PC-3 (cell line): ENCODE data around the gene LNP1. TPM values are rescaled to one million over a fixed set of nuclear protein-coding genes. Genes with fewer than 3 reads are reported as not detected.

Experiments used
- ATAC-seq: fragments of 200-7000 bp; cut with Tn5 transposase; 2 replicates; pipeline ENCODE4 v1.9.1; 2020; ENCODE audit warnings: mild to moderate bottlenecking, moderate library complexity
- BruUV-seq: library from RNA; stranded (reverse); fragments of 400-500 nt; replicated peaks from 2 replicates; lab custom pipeline; 2021; lab: Mats Ljungman, UMichigan
- CTCF ChIA-PET: fragments of 300-600 bp; sonication (Branson Sonifier 250); formaldehyde crosslinking; loops from one replicate; lab custom pipeline; 2022; ENCODE audit warnings: antibody characterized with exemption; lab: Charles Lee
- POLR2A ChIA-PET: fragments of 300-600 bp; sonication (Branson Sonifier 250); formaldehyde crosslinking; loops from one replicate; lab custom pipeline; 2022; ENCODE audit warnings: antibody characterized with exemption; ENCODE audit not compliant: unreplicated experiment; lab: Charles Lee
- DNase-seq: peaks from one replicate; pipeline ENCODE4 v3.0.0-alpha.2; 2015
- H2AFZ ChIP-seq: fragments of 300-600 bp; sonication (generic); 2 replicates; pipeline ENCODE4 v1.6.0; 2016; ENCODE audit warnings: antibody characterized with exemption, low read length
- H3F3A ChIP-seq: fragments of 300-600 bp; sonication (generic); one replicate; pipeline ENCODE4 v1.6.0; 2017; ENCODE audit warnings: antibody characterized with exemption, low read length, control low read depth, mild to moderate bottlenecking; ENCODE audit not compliant: unreplicated experiment
- H3K27ac ChIP-seq: fragments of 300-600 bp; sonication (generic); 2 replicates; pipeline ENCODE4 v1.5.1; 2016; ENCODE audit warnings: mild to moderate bottlenecking, low read length
- H3K27me3 ChIP-seq: fragments of 300-600 bp; sonication (generic); 2 replicates; pipeline ENCODE4 v1.6.1; 2016; ENCODE audit warnings: low read length, mixed read lengths
- H3K36me3 ChIP-seq: fragments of 300-600 bp; sonication (generic); 2 replicates; pipeline ENCODE4 v1.6.1; 2016; ENCODE audit warnings: low read depth, mixed run types, low read length, mixed read lengths
- H3K4me1 ChIP-seq: fragments of 300-600 bp; sonication (generic); 2 replicates; pipeline ENCODE4 v1.5.1; 2016; ENCODE audit warnings: low read length; ENCODE audit not compliant: insufficient read depth
- H3K4me2 ChIP-seq: fragments of 300-600 bp; sonication (generic); 2 replicates; pipeline ENCODE4 v1.6.0; 2016; ENCODE audit warnings: low read length
- H3K4me3 ChIP-seq: fragments of 300-600 bp; sonication (generic); 2 replicates; pipeline ENCODE4 v1.5.1; 2016; ENCODE audit warnings: mild to moderate bottlenecking, low read length, mixed read lengths
- H3K79me2 ChIP-seq: fragments of 300-600 bp; sonication (generic); 2 replicates; pipeline ENCODE4 v1.6.1; 2017; ENCODE audit warnings: low read length, mixed read lengths
- H3K9ac ChIP-seq: fragments of 300-600 bp; sonication (generic); 2 replicates; pipeline ENCODE4 v1.6.0; 2016; ENCODE audit warnings: mild to moderate bottlenecking, low read length
- H3K9me2 ChIP-seq: fragments of 300-600 bp; sonication (generic); replicated peaks from 2 replicates; pipeline ENCODE4 v1.6.1; 2016; ENCODE audit warnings: mixed run types, low read length, mixed read lengths
- H3K9me3 ChIP-seq: fragments of 300-600 bp; sonication (generic); 2 replicates; pipeline ENCODE4 v1.6.1; 2016; ENCODE audit warnings: low read length, mixed read lengths
- H4K20me1 ChIP-seq: fragments of 300-600 bp; sonication (generic); 2 replicates; pipeline ENCODE4 v1.6.1; 2016; ENCODE audit warnings: low read length, mixed read lengths
- EZH2 ChIP-seq: fragments of 300-600 bp; sonication (generic); IDR thresholded peaks from one replicate; pipeline ENCODE4 v1.6.1; 2017; ENCODE audit warnings: antibody characterized with exemption, mild to moderate bottlenecking, low read length; ENCODE audit not compliant: unreplicated experiment
- EZH2phosphoT487 ChIP-seq: fragments of 300-600 bp; sonication (generic); IDR thresholded peaks from 2 replicates; pipeline ENCODE4 v1.6.1; 2018; ENCODE audit warnings: mild to moderate bottlenecking, antibody characterized with exemption, low read length, borderline replicate concordance
- intact Hi-C: fragments of 100-400 bp; cut with micrococcal nuclease; formaldehyde crosslinking; loops from 2 replicates; pipeline ENCODE4 v1.9.0; 2023
- total RNA-seq: library from RNA; depleted of rRNA; stranded (reverse); fragments of >200 nt; gene quantifications from 2 replicates; pipeline ENCODE4 v1.2.3, GENCODE V29; 2014
- TF ChIP-seq, protein P1 (sequence below): fragments of 300-600 bp; sonication (generic); conservative IDR thresholded peaks from 2 replicates; pipeline ENCODE4 v1.5.1; 2017; ENCODE audit warnings: antibody characterized with exemption, low read depth, mild to moderate bottlenecking, low read length

The LNP1 gene
- total RNA-seq, 1 experiment from 2014 or later = 6.8 TPM

DNA sequence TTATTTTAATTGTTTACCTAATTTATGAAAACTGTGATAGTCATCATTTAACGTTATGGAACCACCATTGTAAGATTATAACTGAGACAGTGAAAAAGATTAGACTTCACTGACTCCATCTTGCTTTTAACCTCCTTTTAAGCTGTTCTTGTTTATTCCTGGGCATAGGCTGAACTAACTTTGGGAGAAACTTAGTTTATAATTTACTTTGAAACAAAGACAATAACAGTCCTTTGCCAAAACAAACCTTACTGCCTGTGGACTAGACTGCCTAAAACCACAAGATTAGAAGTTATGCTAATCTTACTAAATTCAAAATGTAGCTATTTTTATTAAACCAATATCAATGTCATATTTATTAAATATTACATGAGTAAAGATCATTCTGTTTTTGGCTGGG is 46.7 kb downstream of the LNP1 start:
- peaks cover 4% of the 10 kb centered on the region; the same call in 1 of the 2 replicates for H3K36me3 ChIP-seq
- DNase-seq (no peak), ATAC-seq (no peak)
- H4K20me1 ChIP-seq = no peaks in the 10 kb centered on the region
- H3K9me3 ChIP-seq = 0 out of 2 replicates have a peak, but pooled peaks cover 8% of the 10 kb centered on the region
- no peak overlapping the region for H3K9ac ChIP-seq
- TF ChIP-seq, protein P1, sequence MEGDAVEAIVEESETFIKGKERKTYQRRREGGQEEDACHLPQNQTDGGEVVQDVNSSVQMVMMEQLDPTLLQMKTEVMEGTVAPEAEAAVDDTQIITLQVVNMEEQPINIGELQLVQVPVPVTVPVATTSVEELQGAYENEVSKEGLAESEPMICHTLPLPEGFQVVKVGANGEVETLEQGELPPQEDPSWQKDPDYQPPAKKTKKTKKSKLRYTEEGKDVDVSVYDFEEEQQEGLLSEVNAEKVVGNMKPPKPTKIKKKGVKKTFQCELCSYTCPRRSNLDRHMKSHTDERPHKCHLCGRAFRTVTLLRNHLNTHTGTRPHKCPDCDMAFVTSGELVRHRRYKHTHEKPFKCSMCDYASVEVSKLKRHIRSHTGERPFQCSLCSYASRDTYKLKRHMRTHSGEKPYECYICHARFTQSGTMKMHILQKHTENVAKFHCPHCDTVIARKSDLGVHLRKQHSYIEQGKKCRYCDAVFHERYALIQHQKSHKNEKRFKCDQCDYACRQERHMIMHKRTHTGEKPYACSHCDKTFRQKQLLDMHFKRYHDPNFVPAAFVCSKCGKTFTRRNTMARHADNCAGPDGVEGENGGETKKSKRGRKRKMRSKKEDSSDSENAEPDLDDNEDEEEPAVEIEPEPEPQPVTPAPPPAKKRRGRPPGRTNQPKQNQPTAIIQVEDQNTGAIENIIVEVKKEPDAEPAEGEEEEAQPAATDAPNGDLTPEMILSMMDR = no peak
- TF ChIP-seq EZH2phosphoT487 = no peak
- no peaks in the 10 kb centered on the region for H3K27me3 ChIP-seq
- H3K4me2 ChIP-seq = no peak overlapping the region
- no TSS peak for BruUV-seq
- no peaks in the 10 kb centered on the region for H3K79me2 ChIP-seq
- H3K27ac ChIP-seq = no peak overlapping the region
- no peaks in the 10 kb centered on the region for H3K9me2 ChIP-seq
- no peak overlapping the region for H3K4me3 ChIP-seq
- intact Hi-C loops = no loop called here
- ChIA-PET CTCF (no interaction called here), POLR2A (no interaction called here)
- H2AFZ ChIP-seq = no peak overlapping the region
- no peaks in the 10 kb centered on the region for H3F3A ChIP-seq
- H3K4me1 ChIP-seq = peaks cover 10% of the 10 kb centered on the region; the same call in 1 of the 2 replicates

DNA sequence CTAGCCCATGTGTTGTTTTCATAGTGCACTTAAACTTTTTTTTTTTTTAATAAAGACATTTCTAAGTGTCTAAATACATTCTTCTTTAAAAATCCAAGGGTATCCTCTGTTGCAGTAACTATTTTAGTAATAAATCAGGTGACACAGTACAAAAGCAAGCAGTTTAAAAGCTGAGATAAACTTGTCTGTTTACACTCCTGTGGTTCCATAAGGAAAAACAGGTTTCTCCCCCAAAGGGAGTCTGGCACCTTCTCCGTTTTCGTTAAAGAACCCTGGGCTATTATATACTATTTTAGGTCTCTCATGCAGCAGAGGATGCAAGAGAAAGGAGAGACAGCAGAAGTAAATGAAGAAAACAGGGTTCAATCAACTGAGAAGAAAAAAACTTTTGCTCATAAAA is 47.9 kb downstream of the LNP1 start:
- Histone ChIP-seq H3K4me1 (peaks cover 10% of the 10 kb centered on the region; the same call in 1 of the 2 replicates), H3K4me3 (no peak overlapping the region), H3K27ac (no peak overlapping the region; the same call in 1 of the 2 replicates), H3K9ac (no peak overlapping the region), H2AFZ (no peak overlapping the region), H3K36me3 (peaks cover 4% of the 10 kb centered on the region; the same call in 1 of the 2 replicates), H3K9me2 (no peaks in the 10 kb centered on the region), H4K20me1 (no peaks in the 10 kb centered on the region), H3K27me3 (no peaks in the 10 kb centered on the region), H3K4me2 (0 out of 2 replicates have a peak overlapping the region, but pooled peaks have one; percentile 22), H3K9me3 (0 out of 2 replicates have a peak, but pooled peaks cover 8% of the 10 kb centered on the region), H3K79me2 (no peaks in the 10 kb centered on the region), H3F3A (no peaks in the 10 kb centered on the region)
- no TSS peak for BruUV-seq
- ChIA-PET POLR2A (interaction anchor here (0.7 kb wide), 1 partner anchor 127 kb away, joined by 4 read pairs; no protein-coding TSS in a partner anchor), CTCF (interaction anchor here (1.4 kb wide), 1 partner anchor 14 kb away, joined by 4 read pairs; no protein-coding TSS in a partner anchor)
- TF ChIP-seq EZH2phosphoT487 = no peak
- DNase-seq (peak; percentile 63), ATAC-seq (peak; percentile 31; the same call in 1 of the 2 replicates)
- intact Hi-C loops = no loop called here

DNA sequence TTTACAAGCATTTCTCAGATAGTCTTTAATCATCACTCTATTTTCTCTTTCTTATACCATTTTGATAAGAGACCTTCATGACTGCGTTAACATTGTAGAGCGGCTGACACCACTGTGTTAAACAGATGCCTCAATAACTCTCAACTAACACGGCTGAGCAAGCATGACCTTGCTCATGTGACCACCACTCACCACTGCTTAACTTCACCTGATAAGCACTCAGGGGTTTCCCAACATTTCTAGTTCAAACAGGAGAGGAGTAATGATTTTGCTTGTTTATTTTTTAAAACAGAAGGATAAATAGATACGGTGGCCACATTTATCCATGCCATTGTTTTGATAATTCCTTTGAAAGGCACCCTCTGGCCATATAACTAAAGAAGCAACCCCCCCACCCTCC is 53.3 kb downstream of the LNP1 start:
- H3K36me3 ChIP-seq = no peaks in the 10 kb centered on the region
- intact Hi-C loops = no loop called here
- H3K27ac ChIP-seq = no peak overlapping the region
- no peaks in the 10 kb centered on the region for H3K4me1 ChIP-seq
- no peaks in the 10 kb centered on the region for H4K20me1 ChIP-seq
- no peaks in the 10 kb centered on the region for H3K9me3 ChIP-seq
- H3K79me2 ChIP-seq = no peaks in the 10 kb centered on the region
- no peaks in the 10 kb centered on the region for H3K9me2 ChIP-seq
- POLR2A ChIA-PET = no interaction called here
- CTCF ChIA-PET = no interaction called here
- no peak overlapping the region for H3K4me3 ChIP-seq
- no peak overlapping the region for H2AFZ ChIP-seq
- H3F3A ChIP-seq = no peaks in the 10 kb centered on the region
- TF ChIP-seq EZH2 (no peak), EZH2phosphoT487 (no peak)
- no peak overlapping the region for H3K4me2 ChIP-seq
- H3K9ac ChIP-seq = no peak overlapping the region
- no peak for DNase-seq
- no TSS peak for BruUV-seq
- ATAC-seq = no peak
- no peaks in the 10 kb centered on the region for H3K27me3 ChIP-seq
